Erythroblast (primary cell): ENCODE measurements around the gene TRAIP.
"Not testable (repeated sequence)": the region's sequence is repeated elsewhere in the genome, so short reads cannot be mapped to it uniquely, and the experiment has no call there.

Experiments used
- DNase-seq, 2 experiments: peaks; one replicate each; lab custom pipeline; 2025; lab: John Stamatoyannopoulos, UW
- GATA1 ChIP-seq: IDR thresholded peaks from 2 replicates; pipeline ENCODE4 v1.6.1; 2011; ENCODE audit warnings: low read depth, mild to moderate bottlenecking, control low read depth, low read length, moderate library complexity
- POLR2A ChIP-seq: IDR thresholded peaks from 2 replicates; pipeline ENCODE4 v1.6.1; 2011; ENCODE audit warnings: mild to moderate bottlenecking, low read length

The TRAIP gene, protein sequence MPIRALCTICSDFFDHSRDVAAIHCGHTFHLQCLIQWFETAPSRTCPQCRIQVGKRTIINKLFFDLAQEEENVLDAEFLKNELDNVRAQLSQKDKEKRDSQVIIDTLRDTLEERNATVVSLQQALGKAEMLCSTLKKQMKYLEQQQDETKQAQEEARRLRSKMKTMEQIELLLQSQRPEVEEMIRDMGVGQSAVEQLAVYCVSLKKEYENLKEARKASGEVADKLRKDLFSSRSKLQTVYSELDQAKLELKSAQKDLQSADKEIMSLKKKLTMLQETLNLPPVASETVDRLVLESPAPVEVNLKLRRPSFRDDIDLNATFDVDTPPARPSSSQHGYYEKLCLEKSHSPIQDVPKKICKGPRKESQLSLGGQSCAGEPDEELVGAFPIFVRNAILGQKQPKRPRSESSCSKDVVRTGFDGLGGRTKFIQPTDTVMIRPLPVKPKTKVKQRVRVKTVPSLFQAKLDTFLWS

GRCh38 chr3:49856181-49857005 is at the start of gene TRAIP:
Gene TRAIP (minus strand): TSS chr3:49856564. CDS start chr3:49856453, 111 bp downstream.
- peak; percentile 96 to 98 for DNase-seq
- TF ChIP-seq POLR2A, result peak; percentile 82
- no peak for TF ChIP-seq GATA1

- not testable (repeated sequence) for DNase-seq
Observed at GRCh38 chr3:49904448-49904847, 48.1 kb upstream of the TRAIP start.

DNA sequence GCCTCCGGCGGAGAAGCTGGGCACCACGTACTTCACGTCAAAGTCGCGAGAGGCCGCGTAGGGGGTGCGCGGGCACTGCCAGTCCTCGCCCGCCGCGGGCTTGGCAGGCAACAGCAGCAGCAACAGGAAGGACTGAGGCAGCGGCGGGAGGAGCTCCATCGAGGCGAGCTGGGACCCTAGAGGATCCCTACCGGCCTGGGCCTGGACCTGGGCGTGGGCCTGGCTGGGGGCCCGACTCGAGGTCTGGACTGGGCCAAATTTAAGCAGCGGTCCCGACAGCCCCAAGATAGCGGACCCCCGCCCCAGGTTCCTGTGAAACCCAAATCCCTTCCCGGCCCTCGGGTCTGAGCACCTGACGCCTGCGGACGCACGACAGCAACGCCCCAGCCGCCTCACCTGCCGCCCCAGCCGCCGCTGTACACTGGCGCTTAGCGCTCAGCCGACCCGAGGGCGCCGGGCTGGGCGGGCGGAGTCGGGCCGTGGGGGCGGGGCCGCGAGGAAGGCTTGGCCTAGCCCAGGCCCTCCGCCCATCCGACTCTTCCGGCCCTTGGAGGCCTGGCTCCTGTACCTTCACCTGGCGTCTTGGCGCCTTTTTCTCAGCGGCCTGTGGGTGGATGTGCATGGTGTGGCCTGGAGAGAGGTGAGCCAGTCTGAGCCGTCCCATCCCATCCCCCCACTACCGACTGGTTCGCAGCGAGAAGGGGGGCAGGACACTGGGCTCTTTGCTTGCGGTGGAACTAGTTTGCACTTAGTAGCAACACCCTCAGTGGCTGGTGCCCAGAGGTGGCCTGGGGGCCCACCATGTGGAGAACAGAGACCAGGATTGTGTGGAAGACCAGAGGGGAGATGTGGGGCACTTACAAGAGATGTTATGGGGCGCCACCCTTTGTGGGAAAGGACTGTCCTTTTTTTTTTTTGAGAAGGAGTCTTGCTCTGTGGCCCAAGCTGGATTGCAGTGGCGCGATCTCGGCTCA is 47.4 kb upstream of the TRAIP start, which contains the start of gene MST1R:
Gene MST1R (minus strand): TSS at position 423 of the 974 bp plus-strand sequence. CDS start 264 bp downstream, at position 159.
- TF ChIP-seq POLR2A (peak; percentile 54), GATA1 (no peak)
- peak; percentile 78 to 84 for DNase-seq

DNA sequence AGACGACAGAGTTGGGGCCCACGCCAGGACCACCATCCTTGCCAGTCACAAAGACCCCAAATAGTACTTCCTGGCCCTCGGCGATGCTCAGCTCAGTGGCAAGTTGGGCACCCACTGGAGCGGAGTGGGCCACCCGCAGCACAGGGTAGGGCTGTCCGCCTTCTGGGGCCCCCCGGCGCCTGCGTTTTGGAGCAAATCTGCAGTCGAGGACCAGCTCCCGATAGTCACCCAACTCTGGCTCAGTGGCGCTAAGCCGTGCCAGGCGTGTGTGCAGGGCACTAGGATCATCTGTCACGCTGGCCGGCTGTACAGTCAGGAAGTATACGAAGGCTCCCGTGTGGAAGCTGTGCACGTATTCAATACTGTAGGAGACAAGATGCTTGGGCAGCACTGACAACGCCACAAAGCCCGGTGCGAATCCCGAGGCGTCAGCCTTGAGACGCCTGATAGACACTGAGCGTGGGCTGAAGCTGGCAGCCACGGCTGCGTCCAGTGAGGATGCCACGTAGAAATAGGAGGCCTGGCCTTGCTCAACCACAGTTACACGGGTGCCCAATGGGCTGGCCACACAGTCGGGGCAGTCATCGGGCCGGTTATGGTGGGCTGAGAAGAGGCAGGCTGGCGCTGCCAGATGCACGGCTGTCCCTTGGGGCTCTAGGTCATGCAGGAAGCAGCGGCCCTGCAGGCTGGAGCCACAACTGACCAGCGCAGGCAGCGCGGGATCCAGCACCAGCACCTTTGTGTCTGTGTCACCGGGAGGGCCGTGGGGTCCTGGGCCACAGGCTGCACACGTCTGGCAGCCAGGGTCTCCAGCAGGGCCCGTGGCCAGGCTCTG is 46.4 kb upstream of the TRAIP start:
- TF ChIP-seq POLR2A (no peak), GATA1 (no peak)
- DNase-seq, result no peak

GRCh38 chr3:49901366-49902339 is 45.3 kb upstream of the TRAIP start:
- no peak for TF ChIP-seq POLR2A
- TF ChIP-seq GATA1, result no peak
- no peak for DNase-seq

GRCh38 chr3:49900491-49901153 is 44.3 kb upstream of the TRAIP start:
- DNase-seq, result no peak
- TF ChIP-seq GATA1 (no peak), POLR2A (no peak)

DNA sequence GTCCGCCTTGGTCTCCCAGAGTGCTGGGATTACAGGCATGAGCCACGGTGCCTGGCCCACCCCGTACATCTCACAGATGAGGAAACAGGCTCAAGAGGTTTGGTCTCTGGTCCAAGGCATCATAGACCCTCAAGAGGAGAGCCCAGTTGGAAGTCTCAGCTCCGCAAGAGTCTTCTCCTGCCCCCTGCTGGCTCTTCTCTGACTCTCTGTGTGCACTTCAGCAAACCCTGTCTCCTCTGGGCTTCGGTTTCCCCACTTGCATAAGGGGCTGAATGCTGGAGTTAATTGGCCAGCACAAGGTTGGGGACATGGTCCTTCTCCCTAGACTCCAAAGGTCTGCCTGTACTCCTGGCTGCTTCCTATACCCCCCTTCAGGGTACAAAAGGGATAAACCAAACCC is 43.5 kb upstream of the TRAIP start:
- TF ChIP-seq POLR2A, result no peak
- no peak for TF ChIP-seq GATA1
- DNase-seq, result peak; percentile 65 to 68

DNA sequence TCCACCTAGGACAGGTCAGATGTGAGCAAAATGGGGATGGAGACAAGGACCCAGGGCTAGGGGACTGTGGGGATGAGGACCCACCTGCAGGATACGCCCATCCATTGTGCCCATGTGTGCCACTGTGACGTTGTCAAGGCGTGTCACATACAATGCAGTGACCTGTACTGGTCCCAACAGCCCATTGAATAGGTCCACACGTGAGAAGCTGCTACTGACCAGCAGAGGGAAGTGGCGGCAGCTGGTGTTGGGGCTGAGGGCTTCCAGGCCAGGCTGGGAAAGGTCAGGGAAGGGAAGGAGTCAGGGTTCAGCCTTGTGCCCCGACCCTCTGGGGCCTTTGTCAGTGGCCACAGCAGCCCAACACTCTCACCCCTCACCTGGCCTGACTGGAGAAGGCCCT is 42.6 kb upstream of the TRAIP start:
- TF ChIP-seq POLR2A, result no peak
- TF ChIP-seq GATA1, result no peak

DNA sequence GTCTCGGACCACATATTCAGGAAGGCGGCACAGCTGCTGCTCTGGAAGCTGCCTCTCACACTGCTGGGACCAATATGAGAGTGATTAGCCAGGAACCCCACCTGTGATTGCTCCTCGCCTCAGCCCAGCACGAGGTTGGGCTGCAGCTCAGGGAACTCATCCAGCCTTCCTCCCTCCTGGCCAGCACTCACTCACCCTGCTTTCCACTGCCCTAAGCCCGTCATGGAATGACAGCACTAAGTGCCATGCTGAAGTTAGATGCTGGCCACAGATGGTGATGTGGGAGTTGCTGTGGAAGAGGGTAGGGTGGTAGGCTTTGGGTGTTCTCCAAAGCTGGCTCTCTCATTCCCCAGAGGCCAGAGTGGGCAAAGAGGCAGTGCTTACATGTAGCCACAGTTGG is 40.0 kb upstream of the TRAIP start:
- no peak for DNase-seq
- TF ChIP-seq GATA1 (no peak), POLR2A (no peak)

More for the DNA sequence above, 42.6 kb upstream of the TRAIP start:
- DNase-seq, result no peak

- TF ChIP-seq GATA1 (no peak), POLR2A (no peak)
- no peak for DNase-seq
Observed at GRCh38 chr3:49895791-49896190, 39.4 kb upstream of the TRAIP start.

DNA sequence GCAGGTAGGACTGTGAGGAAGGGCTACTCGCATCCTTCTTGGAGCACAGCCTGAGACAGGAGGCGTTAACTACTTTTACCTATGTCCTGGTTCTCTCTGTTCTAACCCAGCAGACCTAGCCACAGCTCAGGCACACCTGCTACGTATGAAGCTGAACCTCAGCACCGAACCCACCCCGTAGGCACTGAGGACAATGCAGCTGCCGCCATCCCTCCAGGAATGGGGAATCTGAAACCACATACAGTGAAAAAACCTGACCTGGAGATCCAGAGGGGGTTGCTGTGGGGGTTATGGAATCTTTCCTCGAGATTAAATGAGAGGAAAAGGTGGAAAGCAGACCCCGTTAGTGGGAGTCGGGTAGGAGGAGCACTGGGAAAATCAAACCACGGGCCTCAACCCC is 32.9 kb upstream of the TRAIP start:
- DNase-seq, result no peak
- TF ChIP-seq GATA1 (no peak), POLR2A (no peak)
